Suprapubic skin (tissue), 4 donors: ENCODE measurements around the gene SORCS2. TPM values are rescaled to one million over a fixed set of nuclear protein-coding genes. Genes with fewer than 3 reads are reported as not detected.
A peak's percentile ranks its signal among the peaks of the same experiment; 100 is the strongest.

Experiments used
- DNase-seq, 2 donors: peaks; one replicate each; pipeline ENCODE4 v3.0.0-alpha.2; 2019; ENCODE audit warnings: low spot score in 2 of 2
- H3K27ac ChIP-seq: fragments of 200-600 bp; sonication (generic); one replicate; pipeline ENCODE4 v1.5.1; 2019
- H3K27me3 ChIP-seq: fragments of 200-600 bp; sonication (generic); one replicate; pipeline ENCODE4 v1.5.1; 2019
- H3K36me3 ChIP-seq: fragments of 200-600 bp; sonication (generic); one replicate; pipeline ENCODE4 v1.5.1; 2019
- H3K4me1 ChIP-seq: fragments of 200-600 bp; sonication (generic); one replicate; pipeline ENCODE4 v1.5.1; 2019
- H3K4me3 ChIP-seq: fragments of 200-600 bp; sonication (generic); one replicate; pipeline ENCODE4 v1.5.1; 2019; ENCODE audit warnings: mild to moderate bottlenecking
- H3K9me3 ChIP-seq: fragments of 200-600 bp; sonication (generic); one replicate; pipeline ENCODE4 v1.5.1; 2019
- EP300 ChIP-seq: sonication (generic); formaldehyde crosslinking; IDR thresholded peaks from one replicate; pipeline ENCODE4 v1.6.1; 2017; ENCODE audit warnings: antibody characterized with exemption
- POLR2A ChIP-seq, 2 donors: fragments of 450-650 bp; IDR thresholded peaks; one replicate each; pipeline ENCODE4 v1.6.1; 2017; ENCODE audit warnings: antibody characterized with exemption in 2 of 2, mild to moderate bottlenecking in 2 of 2, moderate library complexity in 2 of 2
- POLR2AphosphoS5 ChIP-seq, 3 donors: sonication (generic); formaldehyde crosslinking; IDR thresholded peaks; one replicate each; pipeline ENCODE4 v1.6.1; 2017; ENCODE audit warnings: antibody characterized with exemption in 3 of 3
- WGBS: methylation state at CpG from one replicate; pipeline ENCODE4 v1.1.5; 2018; 5-methylcytosine and 5-hydroxymethylcytosine counted together
- total RNA-seq, 4 donors: library from RNA; depleted of rRNA; stranded (reverse); fragments of >200 nt; gene quantifications; one replicate each; pipeline ENCODE4 v1.1.0, GENCODE V29; 2016
- TF ChIP-seq, protein P1 (sequence below), 2 donors: fragments of 200-600 bp in 1 of 2; fragments of 450-650 bp in 1 of 2; sonication (generic) in 1 of 2; IDR thresholded peaks; one replicate each; pipeline ENCODE4 v1.5.1; 2016 to 2019; ENCODE audit warnings: antibody characterized with exemption in 2 of 2, mild to moderate bottlenecking in 1 of 2, moderate library complexity in 1 of 2

Gene SORCS2
- total RNA-seq, 4 donors from 2014 or later: 0.94 to 4.6 (median 1.3) TPM

DNA sequence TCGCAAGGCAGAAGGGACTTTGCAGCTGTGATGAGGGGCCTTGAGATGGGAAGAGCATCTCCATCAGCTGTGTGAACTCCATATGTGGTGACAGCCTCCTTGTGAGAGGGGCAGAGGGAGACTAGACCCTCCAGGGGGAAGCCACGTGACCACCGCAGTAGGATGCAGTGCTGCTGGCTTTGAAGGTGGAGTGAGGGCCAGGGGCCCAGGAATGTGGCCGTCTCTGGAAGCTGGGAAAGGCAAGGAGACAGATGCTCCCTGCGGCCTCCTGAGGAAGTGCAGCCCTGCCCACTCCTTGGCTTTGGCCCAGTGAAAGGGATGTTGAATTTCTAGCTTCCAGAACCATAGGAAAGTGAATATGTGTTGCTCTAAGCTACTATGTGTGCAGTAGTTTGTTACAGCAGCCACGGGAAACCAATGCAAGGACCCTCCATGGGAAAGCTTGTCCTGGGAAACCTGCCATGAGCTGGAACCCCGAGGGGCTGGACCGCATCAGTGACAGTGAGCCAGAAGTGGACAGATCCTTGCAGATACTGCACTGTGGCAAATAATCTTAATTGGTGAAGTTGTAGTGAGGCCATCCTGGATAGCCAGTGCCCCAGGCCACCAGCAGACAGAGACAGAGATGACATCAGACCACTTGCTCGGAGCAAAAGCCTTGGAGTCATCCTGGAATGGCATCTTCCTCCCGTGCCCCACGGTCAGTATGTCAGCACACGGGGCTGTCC lies 35.4 kb upstream of the SORCS2 start:
- Histone ChIP-seq H3K36me3 (no peaks in the 10 kb centered on the region), H3K4me1 (peaks cover 28% of the 10 kb centered on the region), H3K27me3 (peaks cover 3% of the 10 kb centered on the region), H3K27ac (no peak overlapping the region), H3K9me3 (no peaks in the 10 kb centered on the region), H3K4me3 (no peak overlapping the region)
- peak; percentile 63 to 79 for DNase-seq
- no peak for TF ChIP-seq POLR2AphosphoS5 (IDR thresholded peaks at IDR 0.05)
- TF ChIP-seq, protein P1, sequence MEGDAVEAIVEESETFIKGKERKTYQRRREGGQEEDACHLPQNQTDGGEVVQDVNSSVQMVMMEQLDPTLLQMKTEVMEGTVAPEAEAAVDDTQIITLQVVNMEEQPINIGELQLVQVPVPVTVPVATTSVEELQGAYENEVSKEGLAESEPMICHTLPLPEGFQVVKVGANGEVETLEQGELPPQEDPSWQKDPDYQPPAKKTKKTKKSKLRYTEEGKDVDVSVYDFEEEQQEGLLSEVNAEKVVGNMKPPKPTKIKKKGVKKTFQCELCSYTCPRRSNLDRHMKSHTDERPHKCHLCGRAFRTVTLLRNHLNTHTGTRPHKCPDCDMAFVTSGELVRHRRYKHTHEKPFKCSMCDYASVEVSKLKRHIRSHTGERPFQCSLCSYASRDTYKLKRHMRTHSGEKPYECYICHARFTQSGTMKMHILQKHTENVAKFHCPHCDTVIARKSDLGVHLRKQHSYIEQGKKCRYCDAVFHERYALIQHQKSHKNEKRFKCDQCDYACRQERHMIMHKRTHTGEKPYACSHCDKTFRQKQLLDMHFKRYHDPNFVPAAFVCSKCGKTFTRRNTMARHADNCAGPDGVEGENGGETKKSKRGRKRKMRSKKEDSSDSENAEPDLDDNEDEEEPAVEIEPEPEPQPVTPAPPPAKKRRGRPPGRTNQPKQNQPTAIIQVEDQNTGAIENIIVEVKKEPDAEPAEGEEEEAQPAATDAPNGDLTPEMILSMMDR (IDR thresholded peaks at IDR 0.05): peak; percentile 21 to 87
- 56% methylated on average over 11 of the region's 12 CpGs for WGBS

DNA sequence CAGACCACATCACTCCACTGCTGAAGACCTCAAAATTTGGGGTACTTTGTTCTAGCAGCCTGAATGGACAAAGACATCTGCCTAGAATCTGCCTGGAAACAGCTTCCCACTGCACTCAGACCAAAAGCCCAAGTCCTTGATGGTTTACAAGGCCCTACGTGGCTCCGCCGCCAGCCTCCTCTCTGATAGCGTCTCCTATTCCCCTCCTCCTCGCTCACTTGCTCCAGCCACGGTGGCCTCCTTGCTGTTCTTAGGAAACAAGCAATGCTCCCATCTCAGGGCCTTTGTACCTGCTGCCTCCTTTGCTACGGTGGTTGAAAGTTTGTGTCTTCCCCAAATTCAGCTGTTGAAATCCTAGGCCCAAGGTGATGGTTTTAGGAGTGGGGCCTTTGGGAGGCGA lies 34.7 kb upstream of the SORCS2 start:
- peaks cover 28% of the 10 kb centered on the region for H3K4me1 ChIP-seq
- DNase-seq: peak; percentile 39 to 64
- H3K4me3 ChIP-seq: no peak overlapping the region
- no peak overlapping the region for H3K27ac ChIP-seq
- no peaks in the 10 kb centered on the region for H3K36me3 ChIP-seq
- H3K27me3 ChIP-seq: peaks cover 3% of the 10 kb centered on the region
- H3K9me3 ChIP-seq: no peaks in the 10 kb centered on the region
- TF ChIP-seq EP300 (no peak), POLR2A (IDR thresholded peaks at IDR 0.05) (no peak), POLR2AphosphoS5 (IDR thresholded peaks at IDR 0.05) (no peak)
- TF ChIP-seq, protein P1 (IDR thresholded peaks at IDR 0.05): no peak
- 85% methylated on average over 8 of the region's 8 CpGs for WGBS

DNA sequence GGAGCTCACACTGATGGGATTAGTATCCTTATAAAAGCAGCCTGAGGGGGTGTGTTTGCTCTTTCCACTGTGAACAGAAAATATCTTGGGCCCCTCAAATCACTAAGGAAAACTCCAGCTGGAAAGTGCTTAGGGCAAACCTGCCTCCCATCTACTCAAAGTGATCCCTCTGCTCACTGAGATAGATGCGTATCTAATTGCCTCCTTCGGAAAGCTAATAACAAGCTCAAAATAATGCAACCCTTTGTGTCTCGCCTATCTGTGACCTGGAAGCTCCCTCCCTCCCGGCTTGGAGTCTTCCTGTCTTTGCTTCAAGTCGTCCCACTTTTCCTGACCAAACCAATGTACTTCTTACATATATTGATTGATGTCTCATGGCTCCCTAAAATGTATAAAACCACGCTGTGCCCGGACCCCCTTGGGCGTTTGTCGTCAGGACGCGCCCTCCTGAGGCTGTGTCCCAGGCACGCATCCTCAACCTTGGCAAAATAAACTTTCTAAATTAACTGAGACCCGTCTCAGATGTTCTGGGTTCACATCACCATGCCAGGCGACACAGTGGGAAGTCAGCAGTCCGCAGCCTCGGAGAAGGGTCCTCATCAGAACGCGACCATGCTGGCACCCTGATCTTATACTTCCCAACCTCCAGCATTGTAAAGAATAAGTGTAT lies 34.1 kb upstream of the SORCS2 start:
- DNase-seq: peak; percentile 40 to 57

DNA sequence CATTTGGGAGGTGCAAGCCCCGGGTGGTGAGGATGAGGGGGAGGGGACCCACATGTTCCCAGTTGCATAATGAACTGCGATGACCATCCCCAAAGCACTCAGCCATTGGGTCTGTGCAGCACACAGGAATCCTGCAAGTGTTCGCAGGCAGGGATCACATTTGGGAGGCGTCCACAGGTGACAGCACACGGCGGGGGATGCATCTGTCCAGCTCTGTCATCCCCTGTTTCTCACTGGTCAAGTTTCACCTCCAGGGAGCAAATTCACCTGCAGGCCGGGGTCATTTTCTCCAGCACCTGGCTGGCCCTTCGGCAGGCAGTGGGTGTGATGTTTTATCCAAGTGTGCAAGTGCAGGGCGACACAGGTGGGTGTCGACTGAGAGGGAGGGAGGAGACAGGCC lies 33.3 kb upstream of the SORCS2 start:
- Histone ChIP-seq H3K4me3 (no peak overlapping the region), H3K27me3 (peaks cover 3% of the 10 kb centered on the region), H3K36me3 (no peaks in the 10 kb centered on the region), H3K9me3 (no peaks in the 10 kb centered on the region), H3K27ac (no peak overlapping the region), H3K4me1 (peaks cover 28% of the 10 kb centered on the region)
- 85% methylated on average over 9 of the region's 10 CpGs for WGBS
- DNase-seq: peak; percentile 28 to 49
- no peak for TF ChIP-seq POLR2AphosphoS5 (IDR thresholded peaks at IDR 0.05)
- TF ChIP-seq, protein P1 (IDR thresholded peaks at IDR 0.05): no peak
- TF ChIP-seq POLR2A (IDR thresholded peaks at IDR 0.05): no peak
- no peak for TF ChIP-seq EP300

More for the DNA sequence above, 34.1 kb upstream of the SORCS2 start:
- H3K27me3 ChIP-seq: peaks cover 3% of the 10 kb centered on the region
- TF ChIP-seq, protein P1 (IDR thresholded peaks at IDR 0.05): no peak
- TF ChIP-seq EP300 (no peak), POLR2AphosphoS5 (IDR thresholded peaks at IDR 0.05) (no peak), POLR2A (IDR thresholded peaks at IDR 0.05) (no peak)
- H3K4me1 ChIP-seq: peaks cover 28% of the 10 kb centered on the region
- no peaks in the 10 kb centered on the region for H3K9me3 ChIP-seq
- H3K4me3 ChIP-seq: no peak overlapping the region
- H3K27ac ChIP-seq: no peak overlapping the region
- no peaks in the 10 kb centered on the region for H3K36me3 ChIP-seq
- WGBS: 92% methylated on average over 18 of the region's 18 CpGs

DNA sequence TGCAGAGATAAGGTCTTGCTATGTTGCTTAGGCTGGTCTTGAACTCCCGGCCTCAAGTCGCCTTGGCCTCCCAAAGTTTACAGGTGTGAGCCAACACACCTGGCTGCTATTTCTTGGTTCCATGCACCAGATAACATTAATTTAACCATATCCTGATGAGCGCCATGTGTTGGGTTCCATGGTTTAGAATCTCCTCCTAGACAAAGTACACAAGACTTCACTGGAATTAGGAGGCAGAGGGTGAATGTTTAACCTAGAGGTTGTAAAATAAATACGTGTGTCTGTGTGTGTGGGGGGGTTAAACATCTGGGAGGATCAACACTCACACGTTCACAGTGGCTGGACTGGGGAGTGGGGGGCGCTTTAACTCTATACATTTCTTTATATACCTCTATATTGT lies 32.4 kb upstream of the SORCS2 start:
- TF ChIP-seq POLR2A (IDR thresholded peaks at IDR 0.05) (no peak), EP300 (no peak), POLR2AphosphoS5 (IDR thresholded peaks at IDR 0.05) (no peak)
- TF ChIP-seq, protein P1 (IDR thresholded peaks at IDR 0.05): no peak
- Histone ChIP-seq H3K4me3 (no peak overlapping the region), H3K4me1 (peaks cover 27% of the 10 kb centered on the region), H3K36me3 (no peaks in the 10 kb centered on the region), H3K9me3 (no peaks in the 10 kb centered on the region), H3K27ac (no peak overlapping the region), H3K27me3 (peaks cover 3% of the 10 kb centered on the region)
- WGBS: 89% methylated on average over 6 of the region's 6 CpGs
- peak; percentile 13 to 28 for DNase-seq
